Endothelial cell of umbilical vein (primary cell): ENCODE results near the gene ZMIZ1. TPM values are rescaled to one million over a fixed set of nuclear protein-coding genes. Genes with fewer than 3 reads are reported as not detected.

ENCODE experiments used
- BruUV-seq: library from RNA; stranded (reverse); fragments of 400-500 nt; replicated peaks from 2 replicates; lab custom pipeline; 2021; lab: Mats Ljungman, UMichigan
- CTCF ChIA-PET: fragments of 300-600, 350-600 bp; sonication (Branson Sonifier 250); formaldehyde crosslinking; loops from one replicate; lab custom pipeline; 2021; ENCODE audit warnings: antibody characterized with exemption, inconsistent platforms; lab: Charles Lee
- POLR2A ChIA-PET: fragments of 300-600, 350-600 bp; sonication (Branson Sonifier 250); formaldehyde crosslinking; loops from one replicate; lab custom pipeline; 2021; ENCODE audit warnings: antibody characterized with exemption, inconsistent platforms; lab: Charles Lee
- DNase-seq: peaks from one replicate; pipeline ENCODE4 v3.0.0-alpha.2; 2011; ENCODE audit warnings: low read depth, low spot score
- FAIRE-seq: peaks from 2 replicates; lab custom pipeline; 2011; peaks lifted over from hg19 to GRCh38; lab: Jason Lieb, UNC
- H2AFZ ChIP-seq: 2 replicates; pipeline ENCODE4 v1.6.0; 2012; ENCODE audit warnings: low read depth, low read length, control low read depth, inconsistent platforms
- H3K27ac ChIP-seq: 2 replicates; pipeline ENCODE4 v1.5.1; 2011; ENCODE audit warnings: low read depth, mild to moderate bottlenecking, control low read depth, low read length, moderate library complexity; ENCODE audit not compliant: insufficient read depth
- H3K27me3 ChIP-seq, 2 experiments: 2 replicates each; pipeline versions ENCODE4 v1.6.0 to v1.6.1; 2011; ENCODE audit warnings: low read length in 2 of 2, mixed read lengths in 1 of 2; ENCODE audit not compliant: control insufficient read depth in 2 of 2, insufficient read depth in 2 of 2
- H3K36me3 ChIP-seq, 2 experiments: 2 replicates in 1 of 2; 3 replicates in 1 of 2; pipeline ENCODE4 v1.5.1; 2011; ENCODE audit warnings: low read length in 2 of 2, mild to moderate bottlenecking in 1 of 2, moderate library complexity in 1 of 2; ENCODE audit not compliant: control insufficient read depth in 2 of 2, insufficient read depth in 2 of 2; ENCODE audit errors: extremely low read depth in 1 of 2
- H3K4me1 ChIP-seq: 3 replicates; pipeline ENCODE4 v1.5.1; 2011; ENCODE audit warnings: mild to moderate bottlenecking, low read length; ENCODE audit not compliant: control insufficient read depth, insufficient read depth; ENCODE audit errors: extremely low read depth
- H3K4me2 ChIP-seq: 2 replicates; pipeline ENCODE4 v1.6.1; 2011; ENCODE audit warnings: low read length, control low read depth, mixed read lengths; ENCODE audit not compliant: insufficient read depth
- H3K4me3 ChIP-seq, 3 experiments: fragments of 200-600 bp in 1 of 3; sonication (generic), shearing (Covaris generic) in 1 of 3; replicated peaks in 1 of 3; 2 replicates each; pipeline ENCODE4 v1.5.1; 2011 to 2016; ENCODE audit warnings: control low read depth in 3 of 3, low read length in 3 of 3, mild to moderate bottlenecking in 2 of 3, inconsistent platforms in 1 of 3, low read depth in 1 of 3, moderate library complexity in 1 of 3; ENCODE audit not compliant: insufficient read depth in 1 of 3
- H3K79me2 ChIP-seq: 2 replicates; pipeline ENCODE4 v1.6.0; 2012; ENCODE audit warnings: low read length, inconsistent platforms; ENCODE audit not compliant: control insufficient read depth, insufficient read depth
- H3K9ac ChIP-seq: replicated peaks from 2 replicates; pipeline ENCODE3; 2011; ENCODE audit warnings: low read length, control low read depth; ENCODE audit not compliant: insufficient read depth; ENCODE audit errors: extremely low read depth
- H3K9me1 ChIP-seq: replicated peaks from 3 replicates; pipeline ENCODE4 v1.6.0; 2011; ENCODE audit warnings: mild to moderate bottlenecking, low read length; ENCODE audit not compliant: control insufficient read depth, insufficient read depth; ENCODE audit errors: extremely low read depth
- H3K9me3 ChIP-seq: replicated peaks from 2 replicates; pipeline ENCODE4 v1.5.1; 2012; ENCODE audit warnings: low read length, inconsistent platforms; ENCODE audit not compliant: control insufficient read depth, insufficient read depth
- H4K20me1 ChIP-seq: replicated peaks from 2 replicates; pipeline ENCODE3; 2011; ENCODE audit warnings: mild to moderate bottlenecking, low read length; ENCODE audit not compliant: control insufficient read depth, insufficient read depth; ENCODE audit errors: extremely low read depth
- EZH2 ChIP-seq: IDR thresholded peaks from 2 replicates; pipeline ENCODE4 v1.6.1; 2012; ENCODE audit warnings: borderline replicate concordance, low read depth, mild to moderate bottlenecking, moderate library complexity, low read length, inconsistent platforms; ENCODE audit not compliant: severe bottlenecking
- FOS ChIP-seq: IDR thresholded peaks from 2 replicates; pipeline ENCODE4 v1.6.1; 2011; ENCODE audit warnings: mild to moderate bottlenecking, low read length, moderate library complexity, borderline replicate concordance; ENCODE audit not compliant: insufficient read depth
- GATA2 ChIP-seq: IDR thresholded peaks from 2 replicates; pipeline ENCODE4 v1.7.0; 2011; ENCODE audit warnings: low read depth, mild to moderate bottlenecking, moderate library complexity, mixed read lengths, low read length; ENCODE audit not compliant: insufficient read length, insufficient read depth
- JUN ChIP-seq: IDR thresholded peaks from 2 replicates; pipeline ENCODE4 v1.6.1; 2011; ENCODE audit warnings: borderline replicate concordance, low read depth; ENCODE audit not compliant: insufficient read length, insufficient read depth
- MAX ChIP-seq: IDR thresholded peaks from 2 replicates; pipeline ENCODE4 v1.6.1; 2011; ENCODE audit not compliant: insufficient read depth, insufficient read length
- MYC ChIP-seq: IDR thresholded peaks from one replicate; pipeline ENCODE4 v1.6.1; 2011; ENCODE audit warnings: mild to moderate bottlenecking, low read depth, low read length
- POLR2A ChIP-seq: IDR thresholded peaks from 2 replicates; pipeline ENCODE4 v1.6.1; 2012; ENCODE audit warnings: low read depth, mild to moderate bottlenecking, control low read depth, low read length
- POLR2AphosphoS5 ChIP-seq: IDR thresholded peaks from 2 replicates; pipeline ENCODE4 v1.6.1; 2012; ENCODE audit warnings: low read depth, mild to moderate bottlenecking, control low read depth, low read length, moderate library complexity; ENCODE audit not compliant: insufficient read depth
- dilution Hi-C: fragments of 300-500 bp; cut with MboI; formaldehyde crosslinking; loops from one replicate; pipeline ENCODE4 v1.15.0; 2019; ENCODE audit warnings: low sequenced_read_pairs; ENCODE audit not compliant: extremely low pct_ligation_motif_present
- intact Hi-C: fragments of 100-400 bp; cut with micrococcal nuclease; formaldehyde crosslinking; loops from one replicate; pipeline ENCODE4 v1.10.0; 2022
- polyA plus RNA-seq, 4 experiments: library from polyadenylated mRNA; depleted of rRNA in 3 of 4; stranded (reverse) in 3 of 4; unstranded in 1 of 4; fragments of >200 nt; gene quantifications; 2 replicates each; pipeline versions ENCODE4 v1.2.1 to v1.2.3, GENCODE V29; 2011 to 2012; ENCODE audit warnings: missing spikeins in 1 of 4
- total RNA-seq: library from RNA; stranded (reverse); gene quantifications from 2 replicates; pipeline ENCODE4 v1.2.3, GENCODE V29; 2021
- TF ChIP-seq, protein P1 (sequence below), 2 donors: IDR thresholded peaks; 1 replicate in 1 of 2; 2 replicates in 1 of 2; pipeline ENCODE4 v1.5.1; 2011; ENCODE audit warnings: low read length in 2 of 2, mild to moderate bottlenecking in 2 of 2, moderate library complexity in 2 of 2, control low read depth in 1 of 2, inconsistent platforms in 1 of 2, low read depth in 1 of 2; ENCODE audit not compliant: insufficient read depth in 1 of 2; ENCODE audit errors: extremely low read depth in 1 of 2

Gene ZMIZ1
- total and polyA plus RNA-seq, 2 donors (not counting 3 experiments of a cell fraction or from before 2014, with no cell fraction given): 12.5 to 46.7 TPM

- H3K9me1 ChIP-seq: no peaks in the 10 kb centered on the region
- FAIRE-seq (no peak), DNase-seq (no peak)
- no peaks in the 10 kb centered on the region for H3K9me3 ChIP-seq
- no peaks in the 10 kb centered on the region for H3K79me2 ChIP-seq
- no peak overlapping the region for H3K9ac ChIP-seq
- H3K4me1 ChIP-seq: peaks cover 27% of the 10 kb centered on the region
- no peak overlapping the region for H3K4me3 ChIP-seq
- CTCF ChIA-PET: interaction anchor here (1.4 to 2.4 kb wide), 2 partner anchors 9 to 72 kb away, joined by 4 to 9 read pairs; no protein-coding TSS in a partner anchor
- dilution Hi-C loops: no loop called here
- H2AFZ ChIP-seq: no peak overlapping the region
- no peaks in the 10 kb centered on the region for H3K27me3 ChIP-seq
- intact Hi-C loops: no loop called here
- no peak overlapping the region for H3K27ac ChIP-seq
- POLR2A ChIA-PET: no interaction called here
- TF ChIP-seq MAX: no peak
- TF ChIP-seq GATA2: no peak
- TF ChIP-seq EZH2: no peak
- TF ChIP-seq, protein P1, sequence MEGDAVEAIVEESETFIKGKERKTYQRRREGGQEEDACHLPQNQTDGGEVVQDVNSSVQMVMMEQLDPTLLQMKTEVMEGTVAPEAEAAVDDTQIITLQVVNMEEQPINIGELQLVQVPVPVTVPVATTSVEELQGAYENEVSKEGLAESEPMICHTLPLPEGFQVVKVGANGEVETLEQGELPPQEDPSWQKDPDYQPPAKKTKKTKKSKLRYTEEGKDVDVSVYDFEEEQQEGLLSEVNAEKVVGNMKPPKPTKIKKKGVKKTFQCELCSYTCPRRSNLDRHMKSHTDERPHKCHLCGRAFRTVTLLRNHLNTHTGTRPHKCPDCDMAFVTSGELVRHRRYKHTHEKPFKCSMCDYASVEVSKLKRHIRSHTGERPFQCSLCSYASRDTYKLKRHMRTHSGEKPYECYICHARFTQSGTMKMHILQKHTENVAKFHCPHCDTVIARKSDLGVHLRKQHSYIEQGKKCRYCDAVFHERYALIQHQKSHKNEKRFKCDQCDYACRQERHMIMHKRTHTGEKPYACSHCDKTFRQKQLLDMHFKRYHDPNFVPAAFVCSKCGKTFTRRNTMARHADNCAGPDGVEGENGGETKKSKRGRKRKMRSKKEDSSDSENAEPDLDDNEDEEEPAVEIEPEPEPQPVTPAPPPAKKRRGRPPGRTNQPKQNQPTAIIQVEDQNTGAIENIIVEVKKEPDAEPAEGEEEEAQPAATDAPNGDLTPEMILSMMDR (IDR thresholded peaks at IDR 0.05; ENCODE audit: extremely low read depth in 1 of 2, insufficient read depth in 1 of 2, low read depth in 1 of 2, low read length in 2 of 2): no peak
- no peak for TF ChIP-seq MYC
- H4K20me1 ChIP-seq: no peaks in the 10 kb centered on the region
- no peak overlapping the region for H3K4me2 ChIP-seq
- BruUV-seq: no TSS peak
- H3K36me3 ChIP-seq: peaks cover 0 to 40% of the 10 kb centered on the region in 2 experiments
Observed at GRCh38 chr10:79123547-79123963, 54.8 kb downstream of the ZMIZ1 start.

- Histone ChIP-seq H3K4me2 (no peak overlapping the region), H3K9ac (no peak overlapping the region), H3K4me1 (peaks cover 32% of the 10 kb centered on the region), H3K27ac (no peak overlapping the region), H3K9me3 (no peaks in the 10 kb centered on the region), H2AFZ (no peak overlapping the region), H3K4me3 (no peak overlapping the region), H3K27me3 (no peaks in the 10 kb centered on the region), H4K20me1 (no peaks in the 10 kb centered on the region), H3K79me2 (no peaks in the 10 kb centered on the region), H3K36me3 (peaks cover 0 to 40% of the 10 kb centered on the region in 2 experiments), H3K9me1 (no peaks in the 10 kb centered on the region)
- ChIA-PET POLR2A (no interaction called here), CTCF (interaction anchor here (0.6 to 1.4 kb wide), 4 partner anchors 10 to 71 kb away, joined by 3 to 4 read pairs (median 4); no protein-coding TSS in a partner anchor)
- intact Hi-C loops: no loop called here
- no peak for DNase-seq
- dilution Hi-C loops: no loop called here
- no TSS peak for BruUV-seq
- TF ChIP-seq EZH2 (no peak), MYC (no peak), GATA2 (no peak), JUN (no peak), MAX (no peak), FOS (no peak), POLR2AphosphoS5 (no peak), POLR2A (no peak)
- TF ChIP-seq, protein P1 (IDR thresholded peaks at IDR 0.05; ENCODE audit: extremely low read depth in 1 of 2, insufficient read depth in 1 of 2, low read depth in 1 of 2, low read length in 2 of 2): no peak
- no peak for FAIRE-seq
Observed at GRCh38 chr10:79124066-79124465, 55.3 kb downstream of the ZMIZ1 start.
